ENCODE measurements around the gene IFI27L1.
"Not testable (repeated sequence)": the region's sequence is repeated elsewhere in the genome, so short reads cannot be mapped to it uniquely, and the experiment has no call there.

The IFI27L1 gene

DNA sequence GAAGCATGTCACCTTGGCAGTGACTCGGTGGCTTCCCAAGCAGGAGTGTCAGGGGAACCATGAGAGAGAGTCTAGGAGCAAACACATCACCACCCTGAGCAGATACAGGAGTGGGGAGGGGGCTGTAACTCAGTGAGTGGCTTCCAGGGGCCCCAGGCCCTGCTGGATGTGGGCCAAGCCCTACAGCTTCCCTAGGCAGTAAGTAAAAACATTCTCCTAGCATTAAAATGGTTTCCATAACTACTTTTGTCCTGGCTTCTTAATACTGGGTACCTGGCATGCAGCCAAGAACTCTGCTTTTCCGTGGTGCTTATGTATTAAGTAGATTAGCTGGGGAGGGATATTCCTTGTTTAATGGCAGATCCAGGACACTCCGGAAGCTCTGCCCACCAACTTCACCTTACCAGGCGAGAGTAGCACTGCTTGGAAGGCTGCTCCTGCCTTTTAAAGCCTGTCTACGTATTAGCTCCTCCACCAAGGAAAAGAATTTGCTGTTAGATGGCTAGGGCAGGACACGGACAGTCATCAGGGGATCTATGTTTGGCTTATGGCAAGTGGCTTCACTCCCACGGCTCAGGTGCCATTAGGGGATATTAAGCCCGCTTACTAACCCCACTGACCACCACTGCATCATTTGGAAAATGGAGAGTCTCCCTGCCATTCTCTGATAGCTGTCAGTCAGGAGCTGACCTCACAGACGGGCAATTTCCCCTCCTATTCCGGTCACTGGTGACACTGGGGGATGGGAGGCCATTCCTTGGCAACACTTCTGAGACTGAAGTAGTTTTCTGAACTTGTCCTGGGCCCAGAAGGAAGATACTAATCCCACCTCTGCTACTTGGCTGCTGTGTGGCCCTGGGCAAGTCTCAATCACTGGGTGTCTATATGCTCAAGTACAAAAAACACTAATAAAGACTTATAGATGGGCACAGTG lies 32.2 kb upstream of the IFI27L1 start:
- DNase-seq: no peak

DNA sequence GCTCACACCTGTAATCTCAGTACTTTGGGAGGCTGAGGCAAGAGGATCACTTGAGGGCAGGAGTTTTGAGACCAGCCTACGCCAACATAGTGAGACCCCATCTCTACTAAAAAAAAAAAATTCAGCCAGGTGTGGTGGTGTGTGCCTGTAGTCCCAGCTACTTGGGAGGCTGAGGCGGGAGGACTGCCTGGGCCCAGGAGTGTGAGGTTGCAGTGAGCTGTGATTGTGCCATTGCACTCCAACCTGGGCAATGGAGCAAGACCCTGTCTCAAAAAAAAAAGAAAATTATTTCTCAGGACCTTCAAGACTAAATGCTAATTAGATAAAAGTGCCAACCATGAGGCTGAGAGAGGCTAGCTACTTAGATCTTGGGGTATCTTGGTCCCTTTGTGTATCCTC lies 31.5 kb upstream of the IFI27L1 start:
- DNase-seq: no peak

DNA sequence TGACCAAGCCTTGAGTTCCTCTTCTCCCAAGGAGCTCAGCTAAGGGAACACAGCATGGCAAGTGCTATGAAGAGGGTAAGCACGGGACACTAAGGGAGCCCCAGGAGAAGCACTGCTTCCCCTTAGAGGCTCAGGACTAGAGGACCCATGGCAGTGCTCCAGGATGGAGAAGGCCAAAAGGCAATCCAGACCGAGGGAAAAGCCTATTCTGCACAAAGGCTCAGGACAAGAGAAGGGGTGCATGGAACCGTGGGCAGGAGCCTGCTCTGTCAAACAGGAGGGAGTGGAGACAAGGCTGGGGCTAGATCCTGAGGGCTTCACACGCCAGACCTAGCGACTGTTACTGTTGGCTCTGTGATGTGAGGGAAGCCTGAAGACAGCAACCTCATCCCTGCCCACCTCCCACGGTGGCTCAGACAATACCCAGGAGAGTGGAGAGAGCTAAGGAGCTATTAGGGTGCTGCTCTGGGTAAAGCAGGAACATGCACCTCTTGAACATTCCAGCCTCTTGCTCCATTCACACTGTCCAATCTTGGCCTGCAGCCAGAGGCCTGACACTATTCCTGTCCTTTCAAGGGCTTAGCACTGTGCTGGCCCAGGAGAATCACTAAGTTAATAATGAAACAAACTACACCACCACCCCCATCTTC lies 30.8 kb upstream of the IFI27L1 start:
- DNase-seq: no peak

DNA sequence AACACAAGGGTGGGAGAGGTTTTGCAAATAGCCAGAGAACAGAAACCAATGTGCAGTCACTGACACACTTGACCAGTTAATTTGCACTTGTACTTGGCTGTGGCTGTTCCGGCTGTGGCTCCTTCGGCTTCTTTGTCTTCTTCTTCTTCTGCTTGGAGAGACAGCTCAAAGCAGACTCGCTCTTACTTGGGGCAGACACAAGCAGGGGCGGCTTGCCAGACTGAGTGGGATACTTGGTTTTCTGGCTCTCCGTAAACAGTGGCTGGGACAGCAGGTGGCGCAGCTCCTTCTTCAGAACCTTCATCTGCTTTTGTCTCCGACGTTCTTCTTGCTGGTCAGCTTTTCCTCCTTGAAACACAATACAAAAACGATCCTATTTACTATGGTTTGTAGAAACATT lies 30.0 kb upstream of the IFI27L1 start:
- no peak for DNase-seq

DNA sequence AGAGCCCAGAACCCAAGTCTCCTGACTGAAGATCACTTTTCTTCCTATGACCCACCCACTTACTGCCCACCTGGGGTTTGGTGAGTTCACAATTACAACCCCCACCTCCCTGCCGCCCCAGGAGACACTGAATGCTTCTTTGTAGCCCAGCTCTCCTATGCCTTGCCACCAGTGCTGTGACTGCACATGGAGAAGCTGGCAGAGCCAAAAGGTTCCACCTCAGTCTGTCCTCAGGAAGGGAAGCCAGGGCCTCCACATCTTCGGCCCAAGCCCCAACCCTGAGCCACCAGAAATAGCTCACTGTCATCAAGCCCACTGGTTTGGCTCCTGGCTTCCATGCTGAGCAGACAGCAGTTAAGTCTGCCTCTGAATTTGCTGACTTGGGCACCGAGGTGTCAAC lies 29.3 kb upstream of the IFI27L1 start:
- no peak for DNase-seq

DNA sequence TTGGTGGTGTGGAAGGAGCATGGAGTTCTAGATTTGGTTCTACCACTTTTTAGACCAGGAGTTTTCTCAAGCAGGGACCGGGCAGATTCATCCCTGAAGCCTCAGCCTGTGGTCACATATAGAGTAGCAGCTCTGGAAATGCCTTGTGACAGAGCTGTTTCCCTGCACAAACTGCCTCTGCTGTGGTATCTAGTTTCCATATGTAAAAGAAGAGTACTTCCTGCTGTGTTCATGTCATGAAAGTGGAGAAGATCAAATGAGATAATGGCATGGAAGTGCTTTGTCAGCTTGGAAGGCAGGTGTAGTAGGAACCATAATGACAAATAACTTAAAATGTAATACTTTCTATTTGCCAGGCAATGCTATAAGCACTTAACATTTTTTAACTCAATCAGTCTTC lies 28.9 kb upstream of the IFI27L1 start:
- no peak for DNase-seq

DNA sequence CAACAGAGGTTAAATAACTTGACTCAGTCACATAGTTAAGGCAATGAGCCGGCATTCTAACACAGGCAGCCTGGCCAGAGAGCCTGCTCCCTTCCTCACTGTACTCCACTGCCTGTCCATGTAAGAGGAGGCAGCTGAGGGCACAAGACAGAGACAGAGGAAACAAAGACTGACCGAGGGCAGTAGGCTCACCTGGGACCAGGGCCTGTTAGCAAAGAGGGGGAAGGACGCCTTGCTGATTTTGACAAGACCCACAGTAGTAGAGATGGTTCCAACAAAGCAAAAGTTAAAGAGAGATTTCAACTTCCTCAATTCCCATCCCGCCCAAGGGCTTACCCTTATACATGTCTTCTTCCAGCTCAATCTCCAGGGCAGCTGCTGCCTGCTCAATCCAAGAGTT lies 28.4 kb upstream of the IFI27L1 start:
- no peak for DNase-seq

DNA sequence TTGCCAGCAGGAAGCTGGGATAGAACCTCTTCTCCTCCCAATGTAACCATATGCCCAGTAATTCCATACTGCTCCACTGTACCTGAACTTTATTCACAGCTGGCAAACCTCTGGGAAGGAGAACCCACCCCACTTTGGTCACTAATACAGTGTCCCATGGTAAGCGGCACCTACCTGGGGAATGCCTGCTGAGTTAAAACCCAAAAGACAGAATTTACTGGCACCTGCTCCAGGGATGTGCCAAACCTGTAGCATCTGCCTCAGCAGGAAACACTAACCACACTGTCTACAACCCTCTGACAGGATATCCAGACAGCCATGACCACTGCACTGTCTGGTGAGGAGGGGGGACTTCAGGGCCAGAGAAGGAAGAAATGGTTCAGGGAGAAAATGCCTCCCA lies 26.7 kb upstream of the IFI27L1 start:
- no peak for DNase-seq

DNA sequence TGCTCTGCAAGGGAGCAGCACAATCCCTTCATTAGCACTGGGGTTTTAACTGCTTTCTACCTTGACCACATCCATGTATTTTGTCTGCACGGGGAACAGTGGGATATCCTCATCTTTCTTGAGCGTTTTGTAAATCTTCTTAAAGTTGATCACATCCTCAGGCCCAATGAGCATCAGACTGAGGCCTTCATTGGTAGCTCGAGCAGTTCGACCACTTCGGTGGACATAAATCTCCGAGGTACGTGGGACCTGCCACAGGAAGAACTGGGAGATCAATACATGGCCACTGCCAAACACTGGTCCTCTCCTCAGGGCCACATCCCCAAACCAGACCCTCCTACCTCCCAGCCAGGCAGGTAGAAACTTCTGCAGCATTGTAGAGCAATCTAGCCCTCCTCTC lies 26.2 kb upstream of the IFI27L1 start:
- DNase-seq: no peak

DNA sequence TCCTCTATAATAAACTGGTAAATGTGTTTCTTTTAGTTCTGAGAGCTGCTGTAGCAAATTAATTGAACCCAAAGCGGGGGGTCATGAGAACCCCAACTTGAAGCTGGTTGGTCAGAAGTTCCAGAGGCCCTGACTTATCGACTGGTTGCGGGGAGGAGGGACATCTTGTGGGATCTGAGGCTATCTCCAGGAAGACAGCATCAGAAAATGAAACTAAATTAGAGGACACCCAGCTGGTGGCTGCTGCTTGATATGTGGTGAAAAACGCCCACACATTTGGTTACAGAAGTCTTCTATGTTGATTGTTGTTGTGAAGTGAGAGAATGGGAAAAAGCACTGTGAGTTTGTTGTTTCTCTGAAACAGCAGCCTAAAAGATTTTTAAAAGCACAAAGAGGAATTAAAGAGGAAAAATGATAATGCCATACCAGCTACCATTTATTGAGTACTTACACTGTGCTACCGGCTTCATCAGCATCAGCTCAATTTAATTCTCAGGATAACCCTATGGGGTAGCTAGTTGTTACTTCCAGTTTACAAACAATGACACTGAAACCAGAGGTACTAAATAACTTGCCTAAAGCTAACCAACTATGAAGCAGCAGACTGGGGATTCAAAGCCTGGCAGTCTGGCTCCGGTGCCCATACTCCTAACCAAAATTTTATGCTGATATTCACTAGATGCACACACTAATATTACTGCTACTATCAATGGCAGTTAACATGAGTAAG lies 24.4 kb upstream of the IFI27L1 start:
- DNase-seq: no peak

DNA sequence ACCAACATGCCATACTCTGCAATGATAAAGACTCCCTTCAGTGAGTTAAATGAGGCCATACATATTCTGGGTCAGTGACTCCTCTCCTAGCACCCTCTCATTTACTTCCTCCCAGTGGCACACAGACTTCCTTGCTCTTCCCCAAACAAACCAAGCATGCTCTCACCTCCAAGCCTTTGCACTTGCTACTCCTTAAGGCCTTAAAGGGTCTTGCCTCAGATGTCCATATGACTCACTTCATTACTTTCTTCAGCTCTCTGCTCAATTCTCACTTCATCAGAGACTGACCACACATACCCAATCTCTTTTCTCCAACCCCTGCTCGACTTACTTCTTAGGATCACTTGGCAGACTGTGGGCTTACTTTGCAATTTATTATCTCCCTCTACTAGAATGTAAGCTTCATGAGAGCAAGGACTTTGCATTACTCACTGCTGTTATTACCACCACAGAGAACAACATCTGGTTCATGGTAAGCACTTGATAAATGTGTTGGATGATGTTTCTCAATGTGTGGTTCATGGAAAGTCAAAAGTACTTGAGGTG lies 22.9 kb upstream of the IFI27L1 start:
- no peak for DNase-seq

DNA sequence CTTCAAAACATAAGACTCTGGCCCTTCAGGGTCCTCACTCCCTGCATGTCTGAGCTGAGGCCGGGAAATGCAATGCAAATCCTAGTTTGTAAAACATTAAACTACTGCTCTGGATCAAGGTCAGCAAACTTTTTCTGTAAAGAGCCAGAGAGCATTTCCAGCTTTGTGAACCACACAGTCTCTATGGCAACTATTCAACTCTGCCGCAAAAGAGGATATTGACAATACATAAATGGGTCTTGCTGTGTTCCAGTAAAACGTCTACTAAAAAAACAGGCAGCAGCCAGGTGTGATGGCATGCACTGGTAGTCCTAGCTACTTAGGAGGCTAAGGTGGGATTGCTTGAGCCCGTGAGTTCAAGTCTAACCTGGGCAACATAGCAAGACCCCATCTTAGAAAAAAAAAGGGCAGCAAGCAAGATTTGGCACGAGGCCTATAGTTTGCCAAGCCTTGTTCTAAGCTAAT lies 22.4 kb upstream of the IFI27L1 start:
- no peak for DNase-seq

DNA sequence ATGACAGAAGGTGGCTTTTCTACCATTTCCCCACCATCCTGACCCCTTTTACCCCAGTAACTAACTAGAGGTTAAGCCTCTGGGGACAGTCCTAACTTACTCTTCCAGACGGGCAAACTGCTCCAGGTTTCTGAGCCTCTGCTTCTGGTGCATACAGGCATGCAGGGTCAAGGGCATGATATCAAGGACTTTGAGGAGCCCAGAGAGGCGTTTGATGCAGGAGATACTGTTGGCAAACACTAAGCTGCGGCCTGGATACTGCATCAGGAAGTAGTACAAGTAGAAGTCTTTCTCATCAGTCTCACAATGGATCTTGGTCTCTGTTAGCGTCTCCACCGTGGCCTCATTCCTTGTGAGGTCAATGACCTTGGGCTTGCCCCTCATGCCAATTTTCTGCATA lies 21.1 kb upstream of the IFI27L1 start:
- no peak for DNase-seq

DNA sequence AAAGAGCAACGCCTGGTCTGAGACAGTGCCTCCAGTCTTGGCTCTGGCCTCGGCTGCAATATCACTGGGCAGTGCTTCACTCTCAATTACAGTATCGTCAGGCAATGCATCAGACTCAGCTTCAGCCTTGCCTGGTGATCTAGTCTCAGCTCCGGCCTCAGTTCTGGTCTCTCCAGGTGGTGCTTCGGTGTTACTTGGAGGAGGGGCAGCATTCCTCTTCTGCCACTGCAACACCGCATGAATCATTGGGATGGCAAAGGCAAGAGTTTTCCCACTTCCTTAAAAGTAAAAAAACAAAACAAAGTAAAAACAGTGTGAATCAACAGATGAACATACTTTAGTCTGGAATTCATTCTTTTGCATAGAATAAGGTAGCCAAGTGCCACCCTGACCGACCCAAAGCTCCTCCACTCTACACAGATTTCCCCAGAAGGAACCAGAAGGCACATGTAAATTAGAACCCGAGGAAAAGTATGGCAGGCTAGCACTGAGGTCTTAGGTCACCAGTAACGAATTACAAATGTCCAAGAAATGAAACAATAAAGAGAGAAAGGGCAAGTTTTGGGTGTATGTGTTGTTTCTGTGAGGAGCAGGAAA lies 18.7 kb upstream of the IFI27L1 start:
- no peak for DNase-seq

DNA sequence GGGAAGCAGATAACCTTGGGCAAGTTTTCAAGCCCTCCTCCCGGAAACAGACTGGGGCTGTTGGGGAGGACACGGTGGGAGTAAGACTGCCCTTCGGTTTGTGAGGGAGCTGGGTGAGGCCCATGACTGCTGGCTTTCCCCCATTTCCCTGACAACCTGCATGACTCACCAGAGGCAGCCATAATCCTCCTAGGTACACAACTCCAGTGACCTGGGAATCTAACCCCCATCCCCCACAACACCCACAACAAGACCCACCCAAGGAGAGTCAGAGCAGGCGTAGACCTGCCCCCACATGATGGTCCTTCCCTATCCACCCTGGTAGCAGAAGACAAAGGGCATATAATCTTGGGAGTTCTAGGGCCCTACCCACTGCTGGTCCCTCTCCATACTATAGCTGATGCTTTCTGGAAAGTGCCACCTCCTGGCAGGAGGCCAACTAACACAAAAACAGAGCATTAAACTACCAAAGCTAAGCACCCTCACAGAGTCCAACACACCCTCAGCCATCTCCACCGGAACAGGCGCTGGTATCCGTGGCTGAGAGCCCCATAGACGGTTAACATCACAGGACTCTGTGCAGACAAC lies 14.9 kb upstream of the IFI27L1 start:
- DNase-seq: no peak

DNA sequence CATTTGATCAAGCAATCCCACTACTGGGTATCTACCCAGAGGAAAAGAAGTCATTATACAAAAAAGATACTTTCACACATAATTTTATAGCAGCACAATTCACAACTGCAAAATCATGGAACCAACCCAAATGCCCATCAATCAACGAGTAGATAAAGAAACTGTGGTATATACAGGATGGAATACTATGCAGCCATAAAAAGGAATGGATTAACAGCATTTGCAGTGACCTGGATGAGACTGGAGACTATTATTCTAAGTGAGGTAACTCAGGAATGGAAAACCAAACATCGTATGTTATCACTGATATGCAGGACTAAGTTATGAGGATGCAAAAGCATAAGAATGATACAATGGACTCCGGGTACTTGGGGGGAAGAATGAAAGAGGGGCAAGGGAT lies 9.0 kb upstream of the IFI27L1 start:
- DNase-seq: not testable (repeated sequence)

DNA sequence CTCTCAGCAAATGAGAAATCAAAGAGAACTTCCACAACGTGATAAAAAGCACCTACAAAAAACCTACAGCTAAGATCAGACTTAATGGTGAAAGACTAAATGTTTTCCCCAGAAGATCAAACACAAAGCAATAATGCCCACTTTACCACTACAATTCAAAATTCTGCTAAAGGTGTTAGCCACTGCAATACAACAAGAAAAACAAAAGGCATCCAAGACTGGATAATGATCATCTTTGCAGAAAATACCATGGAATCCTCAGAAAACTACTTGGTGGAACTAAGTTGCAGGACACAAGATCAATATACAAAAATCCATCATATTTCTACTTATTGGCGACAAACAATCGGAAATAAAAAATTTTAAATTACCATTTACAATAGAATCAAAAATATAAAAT lies 6.6 kb upstream of the IFI27L1 start:
- no peak for DNase-seq

DNA sequence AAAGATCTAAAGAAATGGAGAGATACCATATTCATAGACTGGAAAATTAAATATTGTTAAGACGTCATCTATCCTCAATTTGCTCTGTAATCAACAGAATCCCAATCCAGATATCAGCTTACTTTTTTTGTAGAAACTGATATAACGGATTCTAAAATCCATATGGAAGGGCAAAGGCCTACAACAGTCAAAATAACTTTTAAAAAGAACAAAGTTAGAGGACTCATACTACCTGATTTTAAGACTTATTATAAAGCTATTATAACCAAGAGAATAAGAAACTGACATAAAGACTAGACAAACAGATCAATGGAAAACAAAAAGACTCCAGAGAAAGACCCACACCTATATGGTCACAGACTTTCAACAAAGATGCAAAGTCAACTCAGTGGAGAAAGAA lies 6.1 kb upstream of the IFI27L1 start:
- no peak for DNase-seq

DNA sequence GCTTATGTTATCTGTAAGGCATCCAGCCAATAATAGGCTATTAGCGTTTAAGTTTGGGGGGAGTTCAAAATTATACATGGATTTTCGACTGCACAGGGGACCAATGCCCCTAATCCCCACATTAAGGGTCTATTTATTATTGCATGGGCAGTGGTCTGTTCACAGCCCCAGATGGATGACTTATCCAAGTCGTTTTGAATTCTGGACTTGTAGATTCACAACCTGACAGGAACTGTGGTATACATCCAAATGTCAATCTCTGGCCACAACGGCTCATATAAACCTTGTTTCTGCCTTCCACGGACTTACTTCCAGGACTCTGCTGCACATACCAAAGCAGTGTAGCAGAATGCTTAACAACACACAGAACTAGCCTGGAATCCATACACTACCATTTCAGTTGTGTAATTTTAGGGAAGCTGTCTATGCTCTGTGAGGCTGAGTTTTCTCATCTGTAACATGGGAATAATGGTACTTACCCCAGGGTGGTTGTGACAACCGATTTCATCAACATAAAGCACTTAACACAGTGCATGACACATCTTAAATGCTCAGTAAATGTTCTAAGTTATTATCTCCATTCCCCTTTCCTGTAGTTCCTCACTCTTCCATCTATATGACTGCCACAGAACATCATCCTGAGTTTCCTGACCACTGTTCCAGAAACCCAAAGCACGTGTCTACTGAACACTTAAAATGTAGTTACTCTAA lies 3.8 kb upstream of the IFI27L1 start:
- DNase-seq: no peak

DNA sequence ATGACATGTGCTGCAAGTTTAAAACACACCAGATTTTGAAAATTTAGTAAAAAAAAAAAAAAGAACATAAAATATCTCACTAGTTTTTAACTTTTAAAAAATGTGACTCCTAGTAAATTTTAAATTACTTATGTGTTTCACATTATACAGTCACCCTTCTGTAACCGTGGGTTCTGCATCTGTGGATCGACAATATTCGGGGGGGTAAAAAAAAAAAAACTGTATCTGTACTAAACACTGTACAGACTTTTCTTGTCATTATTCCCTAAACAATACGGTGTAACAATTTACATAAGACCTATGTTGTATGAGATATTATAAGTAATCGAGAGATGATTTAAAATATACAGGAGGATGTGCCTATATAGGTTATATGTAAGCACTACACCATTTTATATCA lies 3.3 kb upstream of the IFI27L1 start:
- no peak for DNase-seq

DNA sequence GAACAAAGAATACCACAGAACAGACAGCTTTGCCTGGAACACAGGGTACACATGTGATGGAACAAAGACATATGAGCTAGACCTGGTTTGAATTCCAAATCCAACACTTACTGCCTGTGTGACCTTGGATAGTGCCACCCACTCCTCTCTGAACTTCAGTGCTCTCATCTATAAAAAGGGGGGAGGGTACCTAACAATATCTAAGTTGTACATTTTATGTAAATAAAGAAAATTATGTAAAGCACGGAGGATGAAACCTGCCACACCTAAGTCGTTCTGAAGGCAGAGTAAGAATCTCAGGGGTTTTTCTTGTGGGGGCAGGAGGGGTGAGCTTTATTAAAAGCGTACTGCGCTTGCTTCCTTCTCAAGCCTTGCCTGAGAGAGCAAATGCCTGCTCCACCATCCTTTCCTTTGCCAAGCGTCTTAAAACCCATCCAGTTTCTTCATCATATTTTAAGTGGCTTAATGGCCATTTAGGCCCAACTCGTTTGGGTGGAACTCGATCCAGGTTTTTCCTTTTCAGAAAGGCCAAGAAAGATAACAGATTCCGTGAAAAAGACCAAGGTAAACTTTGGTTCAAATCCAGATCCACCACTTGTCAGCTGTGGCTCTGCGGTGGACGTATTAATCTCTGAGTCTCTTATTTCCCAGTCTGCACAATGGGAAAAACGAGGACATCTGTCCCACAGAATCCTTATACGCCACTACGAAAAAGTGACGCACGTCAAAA lies 1.1 kb upstream of the IFI27L1 start:
- no peak for DNase-seq
